HG03103 (cell line): Measurements from ENCODE around the gene RSRC1.
"Not testable (repeated sequence)": the region's sequence is repeated elsewhere in the genome, so short reads cannot be mapped to it uniquely, and the experiment has no call there.

ENCODE experiments used
- ATAC-seq: cut with Tn5 transposase; IDR thresholded peaks from one replicate; pipeline ENCODE4 v1.9.1; 2021; ENCODE audit warnings: low read depth; ENCODE audit not compliant: unreplicated experiment

The RSRC1 gene

DNA sequence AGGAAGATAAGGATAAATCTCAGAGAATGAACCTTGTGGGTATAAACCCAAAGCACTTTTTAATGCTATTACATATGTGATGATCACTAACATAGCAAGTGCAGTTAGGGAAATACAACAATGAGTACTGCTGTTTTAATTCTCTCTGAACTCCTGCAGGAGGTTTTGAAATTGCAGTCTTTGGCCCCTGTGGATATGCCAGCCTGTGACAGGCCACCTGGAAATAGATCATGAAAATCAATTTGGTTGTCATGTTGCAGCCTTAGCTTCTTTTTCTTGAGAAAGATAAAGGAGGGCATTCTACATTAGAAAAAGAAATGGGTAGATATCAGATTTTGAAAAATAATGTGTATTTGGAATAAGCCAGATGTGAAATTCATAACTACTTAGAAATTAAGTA is 103.6 kb downstream of the RSRC1 start:
- no peak for ATAC-seq

DNA sequence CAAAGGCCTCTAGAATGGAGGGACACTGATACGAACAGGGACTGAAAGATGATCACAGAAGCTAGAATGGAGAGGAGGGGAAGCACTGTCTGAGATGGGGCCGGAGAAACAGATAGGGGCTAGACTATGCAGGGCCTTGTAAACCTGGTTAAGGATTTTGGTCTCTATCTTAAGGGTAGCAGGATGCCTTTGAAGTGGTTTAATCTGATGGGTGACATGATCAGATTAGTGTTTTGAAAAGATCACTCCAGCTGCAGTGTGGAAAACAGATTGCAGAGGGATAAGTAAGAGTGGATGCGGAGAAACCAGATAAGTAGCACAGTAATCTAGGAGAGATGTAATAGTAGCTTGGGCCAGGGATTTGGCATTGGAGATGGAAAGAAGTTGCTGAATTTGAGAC is 108.1 kb downstream of the RSRC1 start:
- ATAC-seq: no peak

DNA sequence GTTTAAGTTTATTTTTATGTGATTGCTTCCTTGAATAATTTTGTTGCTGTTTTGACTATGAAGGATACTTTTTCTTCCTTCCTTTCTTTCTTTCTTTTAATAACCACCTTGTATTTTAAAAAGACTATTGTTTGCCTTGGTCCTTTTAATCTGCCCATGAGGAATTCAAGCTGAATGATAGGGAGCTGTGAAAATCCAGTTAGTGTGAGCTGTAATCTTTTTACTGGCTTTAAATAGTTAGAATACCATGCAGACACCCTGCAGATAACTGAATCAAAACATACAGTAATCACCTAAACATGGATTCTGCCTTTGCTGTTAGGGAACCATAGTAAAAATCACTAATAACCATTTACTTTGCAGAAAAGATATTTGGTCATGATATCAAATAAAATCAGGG is 110.7 kb downstream of the RSRC1 start:
- ATAC-seq: no peak

DNA sequence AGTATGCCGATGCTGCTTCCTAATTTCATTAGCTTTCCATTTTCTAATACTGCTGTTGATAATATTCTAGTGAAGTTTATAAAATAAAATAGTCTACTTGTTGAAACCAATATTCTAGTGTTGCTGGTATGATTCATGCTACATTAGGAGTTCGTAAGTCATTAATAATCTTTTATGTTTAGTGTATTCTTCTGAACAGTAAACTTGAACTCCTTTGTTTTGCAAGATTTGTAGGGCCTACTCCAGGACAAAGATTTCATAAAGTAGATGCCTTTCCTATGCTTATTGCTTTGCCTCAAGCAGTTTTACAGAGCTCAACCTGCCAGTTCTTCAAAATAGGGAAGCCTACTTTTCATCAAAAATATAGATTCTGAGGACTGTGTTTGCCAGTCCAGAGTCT is 111.5 kb downstream of the RSRC1 start:
- ATAC-seq: no peak

- no peak for ATAC-seq
These were observed 116.5 kb downstream of the RSRC1 start for GRCh38 chr3:158226429-158226828.

DNA sequence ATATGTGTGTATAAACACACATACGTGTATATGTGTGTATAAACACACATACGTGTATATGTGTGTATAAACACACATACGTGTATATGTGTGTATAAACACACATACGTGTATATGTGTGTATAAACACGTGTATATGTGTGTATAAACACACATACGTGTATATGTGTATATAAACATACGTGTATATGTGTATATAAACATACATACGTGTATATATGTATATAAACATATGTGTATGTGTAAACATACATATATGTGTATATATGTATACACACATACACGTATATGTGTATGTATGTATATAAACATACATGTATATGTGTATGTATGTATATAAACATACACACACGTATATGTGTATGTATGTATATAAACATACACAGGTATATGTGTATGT is 119.1 kb downstream of the RSRC1 start:
- not testable (repeated sequence) for ATAC-seq

GRCh38 chr3:158233791-158234190 is 123.9 kb downstream of the RSRC1 start:
- no peak for ATAC-seq

DNA sequence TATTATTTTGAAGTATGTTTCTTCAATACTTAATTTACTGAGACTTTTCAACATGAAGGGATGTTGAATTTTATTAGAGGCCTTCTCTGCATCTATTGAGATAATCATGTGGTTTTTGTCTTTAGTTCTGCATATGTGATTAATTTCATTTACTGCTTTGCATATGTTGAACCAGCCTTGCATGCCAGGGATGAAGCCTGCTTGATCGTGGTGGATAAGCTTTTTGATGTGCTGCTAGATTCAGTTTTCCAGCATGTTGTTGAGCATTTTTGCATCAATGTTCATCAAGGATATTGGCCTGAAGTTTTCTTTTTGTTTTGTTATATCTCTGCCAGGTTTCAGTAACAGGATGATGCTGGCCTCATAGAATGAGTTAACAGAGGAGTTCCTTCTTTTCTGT is 134.4 kb downstream of the RSRC1 start:
- no peak for ATAC-seq

DNA sequence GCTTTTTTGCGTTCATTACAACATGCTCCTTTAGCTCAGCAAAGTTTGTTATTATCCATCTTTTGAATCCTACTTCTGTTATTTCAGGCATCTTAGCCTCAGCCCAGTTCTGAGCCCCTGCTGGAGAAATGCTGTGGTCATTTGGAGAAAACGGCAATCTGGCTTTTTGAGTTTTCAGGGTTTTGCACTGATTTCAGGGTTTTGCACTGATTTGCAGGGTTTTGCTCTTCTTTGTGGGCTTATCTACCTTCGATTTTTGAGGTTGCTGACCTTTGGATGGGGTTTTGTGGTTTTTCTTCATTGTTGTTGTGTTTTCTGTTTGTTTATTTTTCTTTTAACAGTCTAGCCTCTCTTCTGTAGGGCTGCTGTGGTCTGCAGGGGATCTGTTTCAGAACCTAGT is 137.4 kb downstream of the RSRC1 start:
- ATAC-seq: no peak

DNA sequence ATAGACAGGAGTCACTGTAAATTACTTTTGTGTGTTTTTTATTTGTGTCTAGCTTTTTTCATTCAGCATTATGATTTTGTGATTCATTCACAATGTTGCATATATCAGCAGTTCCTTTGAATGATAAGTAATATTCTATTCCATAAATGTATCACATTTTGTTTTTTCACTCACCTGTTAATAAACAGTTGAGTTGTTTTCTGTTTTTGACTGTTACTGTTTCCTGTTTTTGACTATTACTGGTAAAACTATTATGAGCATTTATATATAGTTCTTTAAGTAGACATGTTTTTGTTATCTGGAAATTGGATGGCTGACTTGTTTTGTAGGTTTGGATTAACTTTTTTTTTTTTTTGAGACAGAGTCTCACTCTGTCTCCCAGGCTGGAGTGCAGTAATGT is 138.4 kb downstream of the RSRC1 start:
- ATAC-seq: no peak

GRCh38 chr3:158249183-158249582 is 139.3 kb downstream of the RSRC1 start:
- ATAC-seq: no peak

DNA sequence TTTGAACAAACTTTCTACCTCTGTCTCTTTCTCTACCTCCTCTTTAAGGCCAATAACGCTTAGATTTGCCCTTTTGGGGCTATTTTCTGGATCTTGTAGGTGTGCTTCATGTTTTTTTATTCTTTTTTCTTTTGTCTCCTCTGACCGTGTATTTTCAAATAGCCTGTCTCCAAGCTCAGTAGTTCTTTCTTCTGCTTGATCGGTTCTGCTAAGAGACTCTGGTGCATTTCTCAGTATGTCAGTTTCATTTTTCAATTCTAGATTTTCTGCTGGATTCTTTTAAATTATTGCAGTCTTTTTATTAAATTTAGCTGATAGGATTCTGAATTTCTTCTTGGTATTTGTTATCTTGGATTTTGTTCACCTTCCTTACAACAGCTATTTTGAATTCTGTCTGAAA is 148.7 kb downstream of the RSRC1 start:
- ATAC-seq: no peak

DNA sequence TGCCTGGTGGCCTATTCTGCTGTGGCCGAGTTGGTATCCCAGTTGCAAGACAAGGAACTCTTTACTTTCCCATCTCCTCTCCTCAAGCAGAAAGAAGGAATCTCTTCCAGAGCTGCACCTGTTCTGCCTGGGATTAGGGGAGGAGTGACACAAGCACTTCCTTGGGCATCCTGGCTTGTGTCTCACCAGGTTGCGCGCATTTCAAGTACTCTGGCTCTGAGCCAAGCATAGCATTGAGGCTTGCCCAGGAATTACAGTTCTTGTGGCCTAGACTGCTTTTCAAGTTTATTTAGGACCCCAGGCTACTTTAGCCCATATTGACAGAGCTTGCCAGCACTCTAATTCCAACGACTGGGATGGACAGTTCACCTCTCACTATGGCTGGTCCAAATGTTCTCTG is 150.5 kb downstream of the RSRC1 start:
- no peak for ATAC-seq

GRCh38 chr3:158261371-158261991 is 151.6 kb downstream of the RSRC1 start:
- ATAC-seq: no peak

- no peak for ATAC-seq
These were observed 155.0 kb downstream of the RSRC1 start for GRCh38 chr3:158264894-158265293.

GRCh38 chr3:158267015-158267414 is 157.1 kb downstream of the RSRC1 start:
- no peak for ATAC-seq

DNA sequence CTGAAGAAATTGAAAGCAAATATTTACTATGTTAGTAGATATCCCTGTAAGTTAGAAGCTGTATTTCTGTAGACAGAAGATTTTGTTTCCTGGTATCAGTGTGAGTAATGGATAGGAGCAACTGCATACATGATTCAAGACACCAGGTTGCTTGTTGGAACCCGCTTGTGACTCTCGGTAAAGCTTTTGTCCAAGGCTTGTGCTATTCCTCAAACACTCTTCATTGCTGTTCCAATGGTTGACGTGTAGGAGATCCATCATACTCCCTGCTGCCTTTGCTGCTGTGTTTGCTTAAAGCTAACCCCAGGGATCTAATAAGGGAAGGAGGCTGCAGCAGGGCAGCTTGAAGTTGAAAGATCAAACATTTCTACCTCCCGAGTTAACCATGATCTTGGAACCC is 160.1 kb downstream of the RSRC1 start:
- ATAC-seq: no peak

DNA sequence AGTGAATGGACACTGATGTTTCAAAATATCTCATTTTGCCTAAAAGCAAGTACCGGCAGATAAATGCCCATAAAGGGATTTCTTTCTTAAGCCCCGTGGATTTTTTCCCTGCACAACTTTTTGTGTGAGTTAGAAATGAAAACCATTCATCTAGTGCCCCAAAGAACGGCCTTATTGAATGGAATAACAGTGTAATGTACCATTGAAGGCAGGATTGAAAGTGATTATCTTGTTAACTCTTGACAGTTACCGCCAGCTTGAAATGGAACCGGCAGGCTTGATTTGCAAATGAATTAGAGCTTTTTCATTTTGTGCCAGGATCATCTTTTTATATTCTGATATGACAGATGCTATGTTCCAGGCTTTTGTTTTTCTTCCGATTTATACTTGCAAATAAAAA is 162.2 kb downstream of the RSRC1 start:
- ATAC-seq: no peak

GRCh38 chr3:158273656-158274055 is 163.8 kb downstream of the RSRC1 start:
- no peak for ATAC-seq

- no peak for ATAC-seq
These were observed 168.3 kb downstream of the RSRC1 start for GRCh38 chr3:158278187-158278586.

- ATAC-seq: no peak
These were observed 169.7 kb downstream of the RSRC1 start for GRCh38 chr3:158279609-158280008.

- no peak for ATAC-seq
These were observed 185.9 kb downstream of the RSRC1 start for GRCh38 chr3:158295771-158296170.

DNA sequence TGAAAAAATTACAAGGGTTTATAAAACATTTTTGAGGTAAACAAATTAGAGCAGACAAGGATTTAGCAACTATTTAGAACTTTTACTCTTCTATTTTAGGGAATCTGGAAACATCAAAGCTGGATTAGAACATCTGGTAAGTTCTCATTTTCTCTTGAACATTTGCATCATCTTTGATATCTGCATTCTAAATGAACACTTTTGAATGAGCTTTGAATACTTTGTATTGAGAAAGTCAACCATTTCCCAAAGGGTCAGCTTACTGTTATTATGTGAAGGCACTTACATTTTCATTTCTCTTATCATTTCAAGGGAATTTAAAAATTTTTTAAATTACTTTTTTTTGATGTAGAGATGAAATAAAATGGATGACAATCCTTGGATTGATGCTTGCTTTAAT is 188.1 kb downstream of the RSRC1 start:
- no peak for ATAC-seq
